ENCODE measurements around the gene DTX3. TPM values are rescaled to one million over a fixed set of nuclear protein-coding genes. Genes with fewer than 3 reads are reported as not detected.

DTX3 gene
- total and polyA plus RNA-seq, 2 of the 13 experiments (the other 11 are each of a cell fraction or from before 2014, with no cell fraction given), result 9.0 to 27.2 TPM

DNA sequence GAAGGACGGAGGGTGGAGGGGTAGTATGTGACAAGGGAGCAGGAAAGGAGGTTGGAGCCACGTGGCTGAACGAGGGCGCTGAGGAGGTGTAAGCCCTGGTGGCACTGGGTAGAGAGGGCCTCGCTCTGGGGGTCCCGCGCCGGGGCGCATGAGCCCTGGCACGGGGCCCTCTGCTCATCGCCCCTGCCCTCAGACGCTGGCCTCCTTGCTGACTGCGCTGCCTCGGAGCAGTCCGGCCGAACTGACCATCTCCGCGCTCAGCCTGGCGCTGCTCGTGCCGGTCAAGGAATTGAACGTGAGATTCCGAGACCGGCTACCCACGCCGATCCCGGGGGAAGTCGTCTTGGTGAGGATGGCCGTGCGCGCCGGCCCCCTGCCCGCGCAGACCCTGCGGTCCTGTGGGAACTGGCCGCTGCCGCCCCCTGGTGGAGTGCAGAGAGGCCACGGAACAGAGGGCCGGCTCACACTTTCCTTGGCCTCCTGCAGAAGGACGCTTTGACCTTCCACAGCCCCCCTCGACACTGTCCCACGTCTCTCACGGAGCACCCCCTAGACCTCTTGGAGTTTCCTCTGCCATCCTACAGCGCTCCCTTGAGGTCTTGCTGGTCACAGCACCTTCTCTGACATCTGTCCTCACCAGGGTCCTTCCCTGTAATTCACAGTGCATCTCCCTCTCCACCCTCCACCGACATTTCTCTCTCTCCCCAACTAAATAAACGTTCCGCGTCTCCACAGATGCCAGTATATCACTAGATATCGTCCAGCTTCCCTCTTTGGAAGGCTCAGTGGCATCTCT lies 17.1 kb downstream of the DTX3 start (continued):
- TF ChIP-seq, protein P1, sequence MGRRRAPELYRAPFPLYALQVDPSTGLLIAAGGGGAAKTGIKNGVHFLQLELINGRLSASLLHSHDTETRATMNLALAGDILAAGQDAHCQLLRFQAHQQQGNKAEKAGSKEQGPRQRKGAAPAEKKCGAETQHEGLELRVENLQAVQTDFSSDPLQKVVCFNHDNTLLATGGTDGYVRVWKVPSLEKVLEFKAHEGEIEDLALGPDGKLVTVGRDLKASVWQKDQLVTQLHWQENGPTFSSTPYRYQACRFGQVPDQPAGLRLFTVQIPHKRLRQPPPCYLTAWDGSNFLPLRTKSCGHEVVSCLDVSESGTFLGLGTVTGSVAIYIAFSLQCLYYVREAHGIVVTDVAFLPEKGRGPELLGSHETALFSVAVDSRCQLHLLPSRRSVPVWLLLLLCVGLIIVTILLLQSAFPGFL (CRISPR knock-in tag; IDR thresholded peaks at IDR 0.05), result no peak
- TF ChIP-seq ZNF678 (CRISPR knock-in tag; IDR thresholded peaks at IDR 0.05), result no peak
- TF ChIP-seq MTF1 (CRISPR knock-in tag; IDR thresholded peaks at IDR 0.05), result no peak
- TF ChIP-seq ZNF569 (CRISPR knock-in tag; IDR thresholded peaks at IDR 0.05; ENCODE audit: borderline replicate concordance), result no peak
- TF ChIP-seq MAZ (IDR thresholded peaks at IDR 0.05; ENCODE audit: borderline replicate concordance, low read depth, low read length), result no peak
- TF ChIP-seq MAZ (CRISPR knock-in tag; IDR thresholded peaks at IDR 0.05; ENCODE audit: low read depth), result no peak
- no peak for TF ChIP-seq ZNF660 (CRISPR knock-in tag; IDR thresholded peaks at IDR 0.05; ENCODE audit: borderline replicate concordance, low read depth)
- TF ChIP-seq IKZF1 (IDR thresholded peaks at IDR 0.05), result no peak
- TF ChIP-seq, protein P2, sequence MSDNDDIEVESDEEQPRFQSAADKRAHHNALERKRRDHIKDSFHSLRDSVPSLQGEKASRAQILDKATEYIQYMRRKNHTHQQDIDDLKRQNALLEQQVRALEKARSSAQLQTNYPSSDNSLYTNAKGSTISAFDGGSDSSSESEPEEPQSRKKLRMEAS (IDR thresholded peaks at IDR 0.05), result peak; percentile 29; the same call in 1 of the 2 replicates
- TF ChIP-seq ZMYM2 (CRISPR knock-in tag; IDR thresholded peaks at IDR 0.05), result no peak
- TF ChIP-seq HCFC1 (IDR thresholded peaks at IDR 0.05; ENCODE audit: low read depth, low read length), result no peak
- TF ChIP-seq ZNF598 (CRISPR knock-in tag; IDR thresholded peaks at IDR 0.05; ENCODE audit: borderline replicate concordance), result no peak
- TF ChIP-seq PAX8 (CRISPR knock-in tag; IDR thresholded peaks at IDR 0.05; ENCODE audit: borderline replicate concordance), result no peak
- TF ChIP-seq ZNF326 (CRISPR knock-in tag; IDR thresholded peaks at IDR 0.05; ENCODE audit: borderline replicate concordance), result no peak
- TF ChIP-seq, protein P3, sequence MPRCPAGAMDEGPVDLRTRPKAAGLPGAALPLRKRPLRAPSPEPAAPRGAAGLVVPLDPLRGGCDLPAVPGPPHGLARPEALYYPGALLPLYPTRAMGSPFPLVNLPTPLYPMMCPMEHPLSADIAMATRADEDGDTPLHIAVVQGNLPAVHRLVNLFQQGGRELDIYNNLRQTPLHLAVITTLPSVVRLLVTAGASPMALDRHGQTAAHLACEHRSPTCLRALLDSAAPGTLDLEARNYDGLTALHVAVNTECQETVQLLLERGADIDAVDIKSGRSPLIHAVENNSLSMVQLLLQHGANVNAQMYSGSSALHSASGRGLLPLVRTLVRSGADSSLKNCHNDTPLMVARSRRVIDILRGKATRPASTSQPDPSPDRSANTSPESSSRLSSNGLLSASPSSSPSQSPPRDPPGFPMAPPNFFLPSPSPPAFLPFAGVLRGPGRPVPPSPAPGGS (CRISPR knock-in tag; IDR thresholded peaks at IDR 0.05), result no peak
- no peak for TF ChIP-seq HOXD1 (CRISPR knock-in tag; IDR thresholded peaks at IDR 0.05)
- no peak for TF ChIP-seq CREB3 (CRISPR knock-in tag; IDR thresholded peaks at IDR 0.05)
- no peak for TF ChIP-seq ZNF3 (CRISPR knock-in tag; IDR thresholded peaks at IDR 0.05)
- TF ChIP-seq ZNF850 (CRISPR knock-in tag; conservative IDR thresholded peaks at IDR 0.05), result no peak
- no peak for TF ChIP-seq FOSL1 (CRISPR knock-in tag; IDR thresholded peaks at IDR 0.05; ENCODE audit: borderline replicate concordance)
- no peak for TF ChIP-seq ZNF18 (CRISPR knock-in tag; IDR thresholded peaks at IDR 0.05; ENCODE audit: insufficient replicate concordance)
- no peak for TF ChIP-seq NFIC (IDR thresholded peaks at IDR 0.05; ENCODE audit: low read length)
- TF ChIP-seq ZBTB8A (CRISPR knock-in tag; IDR thresholded peaks at IDR 0.05; ENCODE audit: borderline replicate concordance, low read depth), result no peak
- no peak for TF ChIP-seq E2F5 (CRISPR knock-in tag; conservative IDR thresholded peaks at IDR 0.05)

Measured in HepG2 (cell line).